HG03457 (cell line): ENCODE results near the gene FABP7.

Source experiments
- ATAC-seq: cut with Tn5 transposase; IDR thresholded peaks from one replicate; pipeline ENCODE4 v1.9.1; 2021; ENCODE audit warnings: moderate number of reproducible peaks; ENCODE audit not compliant: unreplicated experiment

FABP7 gene

GRCh38 chr6:122755901-122756300, 23.6 kb upstream of the FABP7 start:
- no peak for ATAC-seq

- peak; percentile 100 for ATAC-seq
These were observed 20.6 kb upstream of the FABP7 start for GRCh38 chr6:122758927-122759334.

GRCh38 chr6:122760330-122760729, 19.2 kb upstream of the FABP7 start:
- ATAC-seq = no peak

GRCh38 chr6:122766256-122766655, 13.3 kb upstream of the FABP7 start:
- ATAC-seq = no peak

- ATAC-seq = no peak
These were observed 8.5 kb upstream of the FABP7 start for GRCh38 chr6:122770835-122771601.

GRCh38 chr6:122772724-122773415, 6.6 kb upstream of the FABP7 start:
- no peak for ATAC-seq

- no peak for ATAC-seq
These were observed 3.5 kb upstream of the FABP7 start for GRCh38 chr6:122775975-122776374.

DNA sequence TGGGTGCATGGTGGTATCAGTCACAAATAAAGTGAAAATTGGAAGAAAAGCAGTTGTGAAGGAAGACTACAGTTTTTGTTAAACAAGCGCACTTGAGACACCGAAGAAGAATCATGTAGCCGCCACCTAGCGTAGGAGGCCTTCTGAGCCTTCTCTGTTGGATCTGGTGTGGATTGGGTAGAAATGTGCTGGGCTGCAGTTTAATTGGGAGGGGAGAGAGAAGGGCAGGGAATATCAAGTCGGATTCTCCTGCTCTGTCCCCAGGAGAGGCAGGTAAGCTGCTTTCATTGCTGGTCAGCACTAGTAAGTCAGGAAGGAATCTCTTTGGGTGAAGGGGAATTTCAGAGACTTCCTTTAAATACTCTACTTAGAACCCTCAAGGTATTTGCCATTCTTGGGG, 1.2 kb upstream of the FABP7 start:
- no peak for ATAC-seq

- ATAC-seq = no peak
These were observed 393 bp upstream of the FABP7 start for GRCh38 chr6:122778985-122779661.

GRCh38 chr6:122780114-122780513, 598 bp downstream of the FABP7 start:
- ATAC-seq = no peak

DNA sequence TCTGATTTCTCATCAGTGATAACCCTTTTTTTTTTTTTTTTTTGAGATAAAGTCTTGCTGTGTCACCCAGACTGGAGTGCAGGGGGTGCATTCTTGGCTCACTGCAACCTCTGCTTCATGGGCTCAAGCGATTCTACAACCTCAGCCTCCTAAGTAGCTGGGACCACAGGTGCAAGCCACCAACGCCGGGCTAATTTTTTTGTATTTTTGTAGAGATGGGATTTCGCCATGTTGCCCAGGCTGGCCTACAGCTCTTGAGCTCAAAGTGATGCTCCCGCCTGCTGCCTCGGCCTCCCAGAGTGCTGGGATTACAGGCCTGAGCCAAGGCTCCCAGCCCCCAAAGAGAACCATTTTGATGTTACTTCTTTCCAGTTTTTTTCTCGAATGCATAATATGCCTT, 2.2 kb downstream of the FABP7 start:
- ATAC-seq = no peak

GRCh38 chr6:122783401-122783800, 3.9 kb downstream of the FABP7 start:
- no peak for ATAC-seq

GRCh38 chr6:122785891-122786290, 6.4 kb downstream of the FABP7 start:
- no peak for ATAC-seq

DNA sequence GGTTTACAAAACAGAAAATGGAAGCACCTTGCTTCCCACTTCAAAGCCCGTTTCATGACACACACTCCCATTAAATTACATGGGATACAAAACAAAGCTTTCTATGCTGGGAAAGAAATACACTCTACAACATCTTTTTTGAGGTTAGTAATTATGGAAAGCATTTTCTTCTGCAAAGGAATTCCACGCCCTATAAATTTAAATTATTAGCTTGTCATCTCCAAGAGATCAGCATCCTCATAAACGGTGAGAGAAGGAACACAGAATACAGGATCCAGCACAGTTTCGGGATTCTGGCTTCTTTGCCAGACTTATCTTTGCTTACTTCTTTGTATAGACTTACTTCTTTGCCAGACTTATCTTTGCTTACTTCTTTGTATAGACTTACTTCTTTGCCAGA, 8.2 kb downstream of the FABP7 start:
- ATAC-seq = no peak

- ATAC-seq = no peak
These were observed 8.7 kb downstream of the FABP7 start for GRCh38 chr6:122788208-122788607.

GRCh38 chr6:122788663-122789181, 9.2 kb downstream of the FABP7 start:
- ATAC-seq = no peak

- peak; percentile 66 for ATAC-seq
These were observed 9.9 kb downstream of the FABP7 start, which contains the start of gene SMPDL3A for GRCh38 chr6:122789182-122790027. SMPDL3A (plus strand) TSS chr6:122789258; CDS start chr6:122789347, 89 bp downstream.

- no peak for ATAC-seq
These were observed 10.5 kb downstream of the FABP7 start for GRCh38 chr6:122790028-122790422.

DNA sequence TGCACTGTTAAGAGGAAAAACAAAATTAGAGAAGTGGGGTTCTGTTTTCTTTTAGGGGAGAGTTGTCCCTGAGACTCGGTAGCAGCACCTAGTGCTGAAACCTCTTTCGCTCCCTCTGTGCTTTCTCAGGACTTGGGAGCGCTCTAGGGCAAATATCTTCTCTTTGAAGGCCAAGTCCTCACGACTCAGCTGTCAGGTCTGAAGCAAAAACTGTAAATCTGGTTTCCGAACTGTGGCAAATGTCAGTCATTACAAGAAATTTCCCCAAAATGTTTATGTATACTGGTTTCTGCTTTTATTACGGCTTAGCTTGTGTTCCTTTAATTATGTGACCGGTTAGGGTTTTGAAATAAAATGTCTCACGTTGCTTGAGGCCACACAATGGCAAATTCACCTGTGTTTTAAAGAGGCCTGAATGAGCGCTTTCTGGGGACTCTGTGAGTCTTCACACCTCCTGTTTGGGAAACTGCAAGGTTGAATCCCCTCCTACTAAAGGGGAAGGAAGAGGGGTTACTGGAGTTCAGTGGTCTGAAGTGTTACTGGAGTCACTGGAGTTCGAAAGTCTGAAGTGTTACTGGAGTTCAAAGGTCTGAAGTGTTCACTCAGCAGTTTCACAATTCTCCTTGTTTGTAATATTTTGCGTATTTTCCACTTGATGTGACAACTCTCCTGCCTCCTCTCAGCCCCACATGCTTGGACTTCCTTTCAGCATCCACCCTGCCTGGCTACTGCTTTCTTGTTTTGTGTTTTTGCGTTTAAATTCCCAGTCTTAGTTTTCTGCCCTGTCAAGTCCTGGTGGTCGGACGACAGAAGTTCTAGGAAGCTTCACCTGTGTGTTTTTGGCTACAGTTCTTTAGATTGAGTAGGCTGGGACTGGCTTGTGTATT, 11.2 kb downstream of the FABP7 start:
- no peak for ATAC-seq

DNA sequence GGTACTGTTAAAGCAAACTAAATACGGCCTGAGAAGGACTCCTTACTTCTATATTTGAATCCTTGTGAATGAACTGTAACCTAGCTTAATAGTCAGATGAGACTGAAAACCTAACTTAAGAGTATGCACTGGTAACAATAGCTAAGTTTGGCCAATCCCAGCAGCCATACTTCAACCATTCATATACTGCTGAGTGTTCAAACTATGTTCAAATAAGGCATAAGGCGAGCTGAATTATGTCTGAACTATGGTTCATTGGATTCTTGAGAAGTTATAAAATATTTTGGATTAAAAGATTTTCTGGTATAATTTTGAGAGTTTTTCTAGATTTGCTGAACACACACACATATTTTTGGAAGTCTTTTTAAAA, 11.8 kb downstream of the FABP7 start:
- no peak for ATAC-seq
